H1 (cell line): ENCODE results near the gene DPM2.

Experiments used
- EP300 ChIP-seq, 2 experiments: IDR thresholded peaks; 1 replicate in 1 of 2; 2 replicates in 1 of 2; pipeline ENCODE4 v1.6.1; 2011 to 2012; ENCODE audit warnings: low read depth in 2 of 2, low read length in 2 of 2, mild to moderate bottlenecking in 2 of 2, borderline replicate concordance in 1 of 2, inconsistent platforms in 1 of 2, moderate library complexity in 1 of 2
- FOSL1 ChIP-seq: IDR thresholded peaks from 2 replicates; pipeline ENCODE4 v1.6.1; 2011; ENCODE audit warnings: mild to moderate bottlenecking, low read depth, low read length, moderate library complexity; ENCODE audit not compliant: insufficient read depth
- POLR2A ChIP-seq, 2 experiments: IDR thresholded peaks; 1 replicate in 1 of 2; 2 replicates in 1 of 2; pipeline ENCODE4 v1.6.1; 2011; ENCODE audit warnings: low read depth in 2 of 2, low read length in 2 of 2, mild to moderate bottlenecking in 2 of 2; ENCODE audit errors: control extremely low read depth in 1 of 2

DNA sequence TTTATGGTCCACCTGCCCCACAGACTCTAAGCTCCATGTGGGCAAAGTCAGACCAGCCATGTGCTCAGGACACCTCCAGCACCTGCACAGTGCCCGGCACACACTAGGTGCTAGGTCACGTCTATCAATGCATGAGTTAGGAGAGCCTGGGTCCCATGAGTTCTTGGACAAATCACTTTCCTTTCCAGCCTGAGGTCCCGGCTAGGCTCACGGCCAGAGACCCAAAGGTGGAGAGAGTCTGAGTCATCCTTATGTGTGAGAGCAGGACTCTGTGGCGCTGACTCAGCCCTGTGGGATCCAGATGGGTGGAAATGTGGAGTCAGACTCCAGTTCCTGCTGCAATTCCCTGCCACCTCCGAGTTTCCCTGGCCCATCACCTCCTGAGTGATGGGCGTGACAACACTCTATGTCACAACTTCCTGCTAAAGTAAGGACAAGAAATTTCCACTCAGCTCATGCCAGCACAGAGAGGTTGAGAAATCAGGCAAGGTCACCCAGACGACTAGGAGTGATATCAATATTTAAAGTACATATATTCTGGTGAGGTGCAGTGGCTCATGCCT is 18.3 kb downstream of the DPM2 start:
- TF ChIP-seq POLR2A (IDR thresholded peaks at IDR 0.05; ENCODE audit: control extremely low read depth in 1 of 2, low read depth in 2 of 2, low read length in 2 of 2) (no peak), EP300 (IDR thresholded peaks at IDR 0.05; ENCODE audit: borderline replicate concordance in 1 of 2, low read depth in 2 of 2, low read length in 2 of 2) (no peak), FOSL1 (no peak)
